HEK293 (cell line): ENCODE results near the gene DCDC2.

Source experiments
- CTCF ChIP-seq: fragments of 450-650 bp; formaldehyde crosslinking; IDR thresholded peaks from 2 replicates; pipeline ENCODE4 v1.5.1; 2016; ENCODE audit warnings: missing biosample characterization, missing genetic modification characterization
- ZNF175 ChIP-seq: fragments of 450-650 bp; formaldehyde crosslinking; IDR thresholded peaks from 2 replicates; pipeline ENCODE4 v1.5.1; 2016; ENCODE audit warnings: missing biosample characterization, missing genetic modification characterization
- ZNF184 ChIP-seq: fragments of 450-650 bp; IDR thresholded peaks from 2 replicates; pipeline ENCODE4 v1.5.1; 2018; ENCODE audit warnings: missing biosample characterization, mild to moderate bottlenecking, missing genetic modification characterization
- ZNF221 ChIP-seq: fragments of 450-650 bp; formaldehyde crosslinking; IDR thresholded peaks from 2 replicates; pipeline ENCODE4 v1.5.1; 2017; ENCODE audit warnings: missing biosample characterization, missing genetic modification characterization, borderline replicate concordance
- ZNF837 ChIP-seq: fragments of 450-650 bp; formaldehyde crosslinking; IDR thresholded peaks from 2 replicates; pipeline ENCODE4 v1.5.1; 2016; ENCODE audit warnings: missing biosample characterization, missing genetic modification characterization

DNA sequence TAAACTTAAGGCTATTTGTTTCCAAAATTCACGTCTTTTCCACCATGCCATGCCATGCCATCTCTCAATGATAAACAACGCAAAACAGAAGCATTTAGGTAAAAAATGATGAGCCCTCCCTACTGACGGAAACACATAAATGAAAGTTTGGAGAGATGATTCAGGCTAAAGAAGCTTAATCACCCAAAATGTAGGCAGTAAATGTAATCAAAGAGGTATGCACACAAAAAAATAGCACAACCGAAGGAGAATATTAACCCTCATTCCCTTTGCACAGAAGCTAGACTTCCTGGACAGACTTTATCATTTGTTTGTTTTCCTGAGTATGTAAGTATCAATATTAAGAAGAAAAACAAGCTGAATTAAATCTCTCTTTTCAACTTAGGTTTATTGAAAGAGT lies 28.8 kb downstream of the DCDC2 start:
- no peak for TF ChIP-seq ZNF184 (tag by site-specific recombination)
- TF ChIP-seq ZNF221 (tag by site-specific recombination): no peak
- TF ChIP-seq CTCF: no peak
- no peak for TF ChIP-seq ZNF175 (tag by site-specific recombination)
- TF ChIP-seq ZNF837 (tag by site-specific recombination): no peak
